Measurements from ENCODE around the gene SHROOM4.

The SHROOM4 gene

GRCh38 chrX:50700921-50701320 is 113.1 kb downstream of the SHROOM4 start:
- no peak for DNase-seq

GRCh38 chrX:50698944-50699343 is 115.0 kb downstream of the SHROOM4 start:
- peak; percentile 43 for DNase-seq

- peak; percentile 84 for DNase-seq
Observed at GRCh38 chrX:50697691-50698090, 116.3 kb downstream of the SHROOM4 start.

GRCh38 chrX:50691820-50692219 is 122.2 kb downstream of the SHROOM4 start:
- peak; percentile 45 for DNase-seq

- DNase-seq, result no peak
Observed at GRCh38 chrX:50684871-50685270, 129.1 kb downstream of the SHROOM4 start.

GRCh38 chrX:50680990-50681389 is 133.0 kb downstream of the SHROOM4 start:
- no peak for DNase-seq

- no peak for DNase-seq
Observed at GRCh38 chrX:50677789-50678188, 136.2 kb downstream of the SHROOM4 start.

- DNase-seq, result no peak
Observed at GRCh38 chrX:50671661-50672060, 142.3 kb downstream of the SHROOM4 start.

GRCh38 chrX:50668860-50669259 is 145.1 kb downstream of the SHROOM4 start:
- no peak for DNase-seq

- peak; percentile 0 for DNase-seq
Observed at GRCh38 chrX:50648156-50648555, 165.8 kb downstream of the SHROOM4 start.

GRCh38 chrX:50644496-50644895 is 169.5 kb downstream of the SHROOM4 start:
- DNase-seq, result no peak

- DNase-seq, result no peak
Observed at GRCh38 chrX:50643525-50644137, 170.4 kb downstream of the SHROOM4 start.

- peak; percentile 3 for DNase-seq
Observed at GRCh38 chrX:50638123-50638522, 175.9 kb downstream of the SHROOM4 start.

GRCh38 chrX:50635817-50636365 is 178.1 kb downstream of the SHROOM4 start:
- DNase-seq, result peak; percentile 0

- no peak for DNase-seq
Observed at GRCh38 chrX:50635162-50635561, 178.8 kb downstream of the SHROOM4 start.

GRCh38 chrX:50629774-50630173 is 184.2 kb downstream of the SHROOM4 start:
- DNase-seq, result no peak

GRCh38 chrX:50627696-50628095 is 186.3 kb downstream of the SHROOM4 start:
- no peak for DNase-seq

- no peak for DNase-seq
Observed at GRCh38 chrX:50626432-50626831, 187.6 kb downstream of the SHROOM4 start.

GRCh38 chrX:50622751-50623150 is 191.2 kb downstream of the SHROOM4 start:
- no peak for DNase-seq

- DNase-seq, result no peak
Observed at GRCh38 chrX:50618788-50619558, 195.0 kb downstream of the SHROOM4 start.

GRCh38 chrX:50617183-50617582 is 196.8 kb downstream of the SHROOM4 start:
- no peak for DNase-seq

- DNase-seq, result no peak
Observed at GRCh38 chrX:50615570-50616158, 198.3 kb downstream of the SHROOM4 start.

GRCh38 chrX:50614460-50614859 is 199.5 kb downstream of the SHROOM4 start:
- DNase-seq, result no peak

GRCh38 chrX:50613846-50614245 is 200.1 kb downstream of the SHROOM4 start:
- peak; percentile 22 for DNase-seq
